ENCODE results near the gene UCK1. TPM values are rescaled to one million over a fixed set of nuclear protein-coding genes. Genes with fewer than 3 reads are reported as not detected.

The UCK1 gene
- total and polyA plus RNA-seq, 4 donors, result 13.4 to 34.1 (median 24.0) TPM

DNA sequence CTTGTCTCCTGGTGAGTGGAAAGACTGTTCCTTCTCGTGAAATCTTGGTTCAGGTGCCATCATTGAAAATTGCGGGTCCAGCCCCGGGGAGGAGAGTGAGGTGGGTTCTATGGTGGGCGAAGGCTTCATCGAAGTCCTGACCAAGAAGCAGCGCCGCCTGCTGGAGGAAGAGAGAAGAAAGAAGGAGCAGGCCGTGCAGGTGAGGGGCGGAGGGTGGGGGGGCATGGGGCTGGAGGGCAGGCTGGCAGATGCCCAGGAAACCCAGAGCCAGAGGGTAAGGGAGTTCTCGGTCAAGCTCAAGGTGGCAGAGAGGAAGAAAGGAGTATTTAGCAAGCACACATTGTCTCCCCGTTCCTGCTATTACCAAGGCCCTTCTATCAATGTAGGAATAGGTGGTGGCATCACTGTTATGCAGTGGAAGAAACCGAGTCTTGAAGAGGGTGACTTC, 52.6 kb downstream of the UCK1 start:
- Histone ChIP-seq H3K27ac (ENCODE audit: low read depth in 1 of 2, low read length in 2 of 2) (no peak overlapping the region), H3K9me3 (ENCODE audit: control insufficient read depth in 4 of 4, low read length in 3 of 4) (no peaks in the 10 kb centered on the region), H3K4me3 (ENCODE audit: low read depth in 1 of 3, low read length in 3 of 3) (no peak overlapping the region), H3K36me3 (ENCODE audit: control insufficient read depth in 4 of 4, insufficient read depth in 3 of 4, low read depth in 1 of 4, low read length in 3 of 4) (peaks cover 38 to 92% (median 66%) of the 10 kb centered on the region in 4 donors), H3K27me3 (ENCODE audit: control insufficient read depth in 4 of 4, insufficient read depth in 4 of 4, low read length in 3 of 4) (no peaks in the 10 kb centered on the region), H3K9ac (ENCODE audit: low read depth in 1 of 2, low read length in 2 of 2) (no peak overlapping the region), H3K4me1 (ENCODE audit: control insufficient read depth in 4 of 4, insufficient read depth in 4 of 4, low read length in 3 of 4) (no peaks in the 10 kb centered on the region)
- peak; percentile 63 for DNase-seq (ENCODE audit: low spot score)
- WGBS, result 71% methylated on average over 12 of the region's 12 CpGs
- no peak for TF ChIP-seq HNF4A (conservative IDR thresholded peaks at IDR 0.05)
- no peak for TF ChIP-seq EGR1 (IDR thresholded peaks at IDR 0.05; ENCODE audit: low read depth in 2 of 2)
- peak in 1 of 2 donors; percentile 63 for TF ChIP-seq RAD21 (IDR thresholded peaks at IDR 0.05)
- TF ChIP-seq, protein P1, sequence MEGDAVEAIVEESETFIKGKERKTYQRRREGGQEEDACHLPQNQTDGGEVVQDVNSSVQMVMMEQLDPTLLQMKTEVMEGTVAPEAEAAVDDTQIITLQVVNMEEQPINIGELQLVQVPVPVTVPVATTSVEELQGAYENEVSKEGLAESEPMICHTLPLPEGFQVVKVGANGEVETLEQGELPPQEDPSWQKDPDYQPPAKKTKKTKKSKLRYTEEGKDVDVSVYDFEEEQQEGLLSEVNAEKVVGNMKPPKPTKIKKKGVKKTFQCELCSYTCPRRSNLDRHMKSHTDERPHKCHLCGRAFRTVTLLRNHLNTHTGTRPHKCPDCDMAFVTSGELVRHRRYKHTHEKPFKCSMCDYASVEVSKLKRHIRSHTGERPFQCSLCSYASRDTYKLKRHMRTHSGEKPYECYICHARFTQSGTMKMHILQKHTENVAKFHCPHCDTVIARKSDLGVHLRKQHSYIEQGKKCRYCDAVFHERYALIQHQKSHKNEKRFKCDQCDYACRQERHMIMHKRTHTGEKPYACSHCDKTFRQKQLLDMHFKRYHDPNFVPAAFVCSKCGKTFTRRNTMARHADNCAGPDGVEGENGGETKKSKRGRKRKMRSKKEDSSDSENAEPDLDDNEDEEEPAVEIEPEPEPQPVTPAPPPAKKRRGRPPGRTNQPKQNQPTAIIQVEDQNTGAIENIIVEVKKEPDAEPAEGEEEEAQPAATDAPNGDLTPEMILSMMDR (IDR thresholded peaks at IDR 0.05; ENCODE audit: low read depth, low read length, missing input control), result peak; percentile 21

DNA sequence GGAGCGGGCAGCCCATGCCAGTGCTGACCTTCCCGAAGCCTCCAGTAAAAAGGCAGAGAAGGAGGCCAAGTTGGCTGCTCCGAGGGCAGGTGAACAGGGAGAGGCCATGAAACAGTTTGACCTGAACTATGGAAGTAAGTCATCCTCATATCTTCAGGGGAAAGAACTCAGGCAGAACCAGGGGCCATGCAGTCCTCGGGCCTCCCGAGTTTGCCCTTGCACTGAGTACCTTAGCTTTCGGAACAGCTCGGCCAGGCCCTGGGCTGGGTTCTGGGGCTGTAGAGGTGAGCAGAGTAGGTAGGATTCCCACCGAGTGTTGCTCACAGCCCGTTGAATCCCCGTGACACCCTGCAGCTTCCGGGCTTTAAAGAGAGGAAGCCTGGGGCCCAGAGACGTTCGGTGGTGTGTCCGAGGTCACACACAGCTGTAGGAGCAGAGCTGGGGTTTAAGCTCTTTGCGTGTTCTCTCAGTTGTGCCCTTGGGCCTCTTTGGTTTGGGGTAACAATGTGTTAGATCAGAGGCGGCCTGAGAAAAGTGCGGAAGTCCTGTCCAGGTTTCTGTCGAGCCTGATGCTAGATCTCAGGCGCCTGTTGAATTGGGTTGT, 53.1 kb downstream of the UCK1 start:
- Histone ChIP-seq H3K4me3 (ENCODE audit: low read depth in 1 of 3, low read length in 3 of 3) (no peak overlapping the region), H3K36me3 (ENCODE audit: control insufficient read depth in 4 of 4, insufficient read depth in 3 of 4, low read depth in 1 of 4, low read length in 3 of 4) (peaks cover 37 to 92% (median 66%) of the 10 kb centered on the region in 4 donors), H3K27ac (ENCODE audit: low read depth in 1 of 2, low read length in 2 of 2) (no peak overlapping the region), H3K4me1 (ENCODE audit: control insufficient read depth in 4 of 4, insufficient read depth in 4 of 4, low read length in 3 of 4) (no peaks in the 10 kb centered on the region), H3K27me3 (ENCODE audit: control insufficient read depth in 4 of 4, insufficient read depth in 4 of 4, low read length in 3 of 4) (no peaks in the 10 kb centered on the region), H3K9ac (ENCODE audit: low read depth in 1 of 2, low read length in 2 of 2) (no peak overlapping the region), H3K9me3 (ENCODE audit: control insufficient read depth in 4 of 4, low read length in 3 of 4) (no peaks in the 10 kb centered on the region)
- DNase-seq (ENCODE audit: low spot score), result no peak
- WGBS, result 88% methylated on average over 19 of the region's 19 CpGs
- TF ChIP-seq GABPA (IDR thresholded peaks at IDR 0.05 in 1 of 2, conservative IDR thresholded peaks at IDR 0.05 in 1 of 2), result no peak
- TF ChIP-seq, protein P1 (IDR thresholded peaks at IDR 0.05; ENCODE audit: low read depth, low read length, missing input control), result no peak
- TF ChIP-seq JUND (IDR thresholded peaks at IDR 0.05), result no peak
- no peak for TF ChIP-seq NR2F2 (IDR thresholded peaks at IDR 0.05)
- TF ChIP-seq, protein P2, sequence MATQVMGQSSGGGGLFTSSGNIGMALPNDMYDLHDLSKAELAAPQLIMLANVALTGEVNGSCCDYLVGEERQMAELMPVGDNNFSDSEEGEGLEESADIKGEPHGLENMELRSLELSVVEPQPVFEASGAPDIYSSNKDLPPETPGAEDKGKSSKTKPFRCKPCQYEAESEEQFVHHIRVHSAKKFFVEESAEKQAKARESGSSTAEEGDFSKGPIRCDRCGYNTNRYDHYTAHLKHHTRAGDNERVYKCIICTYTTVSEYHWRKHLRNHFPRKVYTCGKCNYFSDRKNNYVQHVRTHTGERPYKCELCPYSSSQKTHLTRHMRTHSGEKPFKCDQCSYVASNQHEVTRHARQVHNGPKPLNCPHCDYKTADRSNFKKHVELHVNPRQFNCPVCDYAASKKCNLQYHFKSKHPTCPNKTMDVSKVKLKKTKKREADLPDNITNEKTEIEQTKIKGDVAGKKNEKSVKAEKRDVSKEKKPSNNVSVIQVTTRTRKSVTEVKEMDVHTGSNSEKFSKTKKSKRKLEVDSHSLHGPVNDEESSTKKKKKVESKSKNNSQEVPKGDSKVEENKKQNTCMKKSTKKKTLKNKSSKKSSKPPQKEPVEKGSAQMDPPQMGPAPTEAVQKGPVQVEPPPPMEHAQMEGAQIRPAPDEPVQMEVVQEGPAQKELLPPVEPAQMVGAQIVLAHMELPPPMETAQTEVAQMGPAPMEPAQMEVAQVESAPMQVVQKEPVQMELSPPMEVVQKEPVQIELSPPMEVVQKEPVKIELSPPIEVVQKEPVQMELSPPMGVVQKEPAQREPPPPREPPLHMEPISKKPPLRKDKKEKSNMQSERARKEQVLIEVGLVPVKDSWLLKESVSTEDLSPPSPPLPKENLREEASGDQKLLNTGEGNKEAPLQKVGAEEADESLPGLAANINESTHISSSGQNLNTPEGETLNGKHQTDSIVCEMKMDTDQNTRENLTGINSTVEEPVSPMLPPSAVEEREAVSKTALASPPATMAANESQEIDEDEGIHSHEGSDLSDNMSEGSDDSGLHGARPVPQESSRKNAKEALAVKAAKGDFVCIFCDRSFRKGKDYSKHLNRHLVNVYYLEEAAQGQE (IDR thresholded peaks at IDR 0.05), result no peak
- TF ChIP-seq, protein P3, sequence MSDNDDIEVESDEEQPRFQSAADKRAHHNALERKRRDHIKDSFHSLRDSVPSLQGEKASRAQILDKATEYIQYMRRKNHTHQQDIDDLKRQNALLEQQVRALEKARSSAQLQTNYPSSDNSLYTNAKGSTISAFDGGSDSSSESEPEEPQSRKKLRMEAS (IDR thresholded peaks at IDR 0.05), result no peak
- no peak for TF ChIP-seq RXRA (IDR thresholded peaks at IDR 0.05)
- TF ChIP-seq RAD21 (IDR thresholded peaks at IDR 0.05), result no peak
- TF ChIP-seq HNF4A (conservative IDR thresholded peaks at IDR 0.05), result no peak
- no peak for TF ChIP-seq TAF1 (conservative IDR thresholded peaks at IDR 0.05)
- TF ChIP-seq, protein P4, sequence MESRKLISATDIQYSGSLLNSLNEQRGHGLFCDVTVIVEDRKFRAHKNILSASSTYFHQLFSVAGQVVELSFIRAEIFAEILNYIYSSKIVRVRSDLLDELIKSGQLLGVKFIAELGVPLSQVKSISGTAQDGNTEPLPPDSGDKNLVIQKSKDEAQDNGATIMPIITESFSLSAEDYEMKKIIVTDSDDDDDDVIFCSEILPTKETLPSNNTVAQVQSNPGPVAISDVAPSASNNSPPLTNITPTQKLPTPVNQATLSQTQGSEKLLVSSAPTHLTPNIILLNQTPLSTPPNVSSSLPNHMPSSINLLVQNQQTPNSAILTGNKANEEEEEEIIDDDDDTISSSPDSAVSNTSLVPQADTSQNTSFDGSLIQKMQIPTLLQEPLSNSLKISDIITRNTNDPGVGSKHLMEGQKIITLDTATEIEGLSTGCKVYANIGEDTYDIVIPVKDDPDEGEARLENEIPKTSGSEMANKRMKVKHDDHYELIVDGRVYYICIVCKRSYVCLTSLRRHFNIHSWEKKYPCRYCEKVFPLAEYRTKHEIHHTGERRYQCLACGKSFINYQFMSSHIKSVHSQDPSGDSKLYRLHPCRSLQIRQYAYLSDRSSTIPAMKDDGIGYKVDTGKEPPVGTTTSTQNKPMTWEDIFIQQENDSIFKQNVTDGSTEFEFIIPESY (IDR thresholded peaks at IDR 0.05), result no peak
- no peak for TF ChIP-seq FOXA1 (IDR thresholded peaks at IDR 0.05)
- TF ChIP-seq, protein P5, sequence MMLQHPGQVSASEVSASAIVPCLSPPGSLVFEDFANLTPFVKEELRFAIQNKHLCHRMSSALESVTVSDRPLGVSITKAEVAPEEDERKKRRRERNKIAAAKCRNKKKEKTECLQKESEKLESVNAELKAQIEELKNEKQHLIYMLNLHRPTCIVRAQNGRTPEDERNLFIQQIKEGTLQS (IDR thresholded peaks at IDR 0.05), result no peak

All from liver (tissue), 9 donors.